CD4-positive, alpha-beta memory T cell (primary cell): ENCODE results near the gene HIGD2A. TPM values are rescaled to one million over a fixed set of nuclear protein-coding genes. Genes with fewer than 3 reads are reported as not detected.
A peak's percentile ranks its signal among the peaks of the same experiment; 100 is the strongest.
"Not testable (repeated sequence)": the region's sequence is repeated elsewhere in the genome, so short reads cannot be mapped to it uniquely, and the experiment has no call there.

Experiments used
- CTCF ChIA-PET: fragments of 350-600 bp; sonication (Branson Sonifier 250); formaldehyde crosslinking; loops from one replicate; lab custom pipeline; 2021; ENCODE audit warnings: inconsistent platforms; ENCODE audit not compliant: partially characterized antibody; lab: Charles Lee
- POLR2A ChIA-PET: fragments of 350-600 bp; sonication (Branson Sonifier 250); formaldehyde crosslinking; loops from one replicate; lab custom pipeline; 2021; ENCODE audit not compliant: partially characterized antibody; lab: Charles Lee
- DNase-seq, 5 donors: peaks; one replicate each; pipeline versions ENCODE4 v3.0.0 to v3.0.0-alpha.2; 2020 to 2022; ENCODE audit warnings: mixed read lengths in 1 of 5
- H3K27ac ChIP-seq: one replicate; pipeline ENCODE4 v1.7.0; 2013; ENCODE audit warnings: low read depth, low read length
- H3K27me3 ChIP-seq: 2 replicates; pipeline ENCODE4 v1.7.0; 2013; ENCODE audit warnings: mild to moderate bottlenecking, low read length, moderate library complexity; ENCODE audit not compliant: insufficient read depth
- H3K36me3 ChIP-seq: 2 replicates; pipeline ENCODE4 v1.7.0; 2013; ENCODE audit warnings: mild to moderate bottlenecking, low read length, moderate library complexity; ENCODE audit not compliant: insufficient read depth
- H3K4me1 ChIP-seq: 2 replicates; pipeline ENCODE4 v1.7.0; 2013; ENCODE audit warnings: mild to moderate bottlenecking, low read length, moderate library complexity; ENCODE audit not compliant: insufficient read depth
- H3K4me3 ChIP-seq, 2 donors: one replicate each; pipeline ENCODE4 v1.7.0; 2013; ENCODE audit warnings: low read length in 2 of 2, mild to moderate bottlenecking in 1 of 2
- H3K9me3 ChIP-seq, 2 donors: one replicate each; pipeline ENCODE4 v1.7.0; 2013; ENCODE audit warnings: low read length in 2 of 2, control low read depth in 1 of 2; ENCODE audit not compliant: control insufficient read depth in 1 of 2
- H3K27ac Mint-ChIP-seq, 7 donors: one replicate each; pipeline ENCODE4 v1.8.0; 2020 to 2021; ENCODE audit warnings: mixed read lengths in 7 of 7, mild to moderate bottlenecking in 6 of 7, inconsistent platforms in 3 of 7, moderate library complexity in 3 of 7
- H3K27me3 Mint-ChIP-seq, 2 donors: one replicate each; pipeline ENCODE4 v1.8.0; 2020 to 2021; ENCODE audit warnings: mixed read lengths in 2 of 2
- H3K36me3 Mint-ChIP-seq, 2 donors: one replicate each; pipeline ENCODE4 v1.8.0; 2020 to 2021; ENCODE audit warnings: mixed read lengths in 2 of 2, inconsistent platforms in 1 of 2, mild to moderate bottlenecking in 1 of 2
- H3K4me1 Mint-ChIP-seq, 4 donors: one replicate each; pipeline ENCODE4 v1.8.0; 2020 to 2021; ENCODE audit warnings: mixed read lengths in 4 of 4, mild to moderate bottlenecking in 1 of 4
- H3K4me3 Mint-ChIP-seq, 8 donors: one replicate each; pipeline ENCODE4 v1.8.0; 2020 to 2021; ENCODE audit warnings: mixed read lengths in 8 of 8, mild to moderate bottlenecking in 7 of 8, moderate library complexity in 6 of 8, inconsistent platforms in 3 of 8
- H3K9me3 Mint-ChIP-seq, 8 donors: one replicate each; pipeline ENCODE4 v1.8.0; 2020 to 2021; ENCODE audit warnings: mixed read lengths in 8 of 8, mild to moderate bottlenecking in 5 of 8, inconsistent platforms in 3 of 8, moderate library complexity in 1 of 8
- intact Hi-C: fragments of 100-400 bp; cut with micrococcal nuclease; formaldehyde crosslinking; loops from one replicate; pipeline ENCODE4 v1.15.1; 2023
- polyA plus RNA-seq, 2 donors: library from polyadenylated mRNA; unstranded; fragments of 300-500 nt; fragmentation: Illumina TruSeq; gene quantifications; one replicate each; pipeline ENCODE4 v1.2.3, GENCODE V29; 2021
- total RNA-seq, 2 experiments: library from RNA; stranded (reverse); gene quantifications; one replicate each; pipeline ENCODE4 v1.2.3, GENCODE V29; 2021

The HIGD2A gene
- total and polyA plus RNA-seq, 4 experiments from 2014 or later: 81.3 to 224 (median 137) TPM

DNA sequence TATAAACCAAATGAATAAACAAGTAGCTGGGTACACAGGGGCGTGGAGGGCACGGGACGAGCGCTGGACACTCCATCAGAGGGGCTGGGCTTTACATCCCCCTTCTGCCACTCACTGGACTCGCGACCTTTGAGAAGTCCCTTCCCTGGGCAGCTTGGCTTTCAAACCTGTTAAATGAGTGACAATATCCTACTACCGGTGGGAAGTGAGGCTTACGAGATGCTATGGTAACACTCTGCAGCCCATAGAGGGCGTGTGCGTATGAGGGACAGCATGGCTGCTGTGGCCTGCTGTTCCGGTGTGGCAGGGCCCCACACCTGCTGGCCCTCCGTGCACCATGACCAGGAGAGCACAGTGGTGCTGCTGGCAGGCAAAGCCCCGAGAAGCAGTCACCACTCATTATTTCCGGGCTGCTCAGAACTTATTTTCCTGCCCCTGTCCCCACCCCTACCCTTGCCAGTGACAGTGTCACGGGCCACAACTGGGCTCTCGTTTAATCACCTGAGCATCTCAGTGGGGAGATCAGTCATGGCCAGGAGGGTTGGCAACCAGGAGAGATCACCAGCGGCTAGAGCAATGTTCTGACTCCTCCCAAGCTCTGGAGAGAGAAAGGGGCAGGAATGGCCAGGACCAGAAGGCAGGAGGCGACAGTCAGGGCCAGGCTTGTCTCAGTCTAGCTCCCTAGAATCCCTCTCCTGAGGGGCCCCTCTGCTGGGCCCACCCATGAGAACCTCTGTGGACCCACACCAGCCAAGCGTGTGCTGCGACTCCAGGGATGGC is 17.3 kb downstream of the HIGD2A start:
- ChIA-PET CTCF (interaction anchor here (1.3 kb wide), 1 partner anchor 10 kb away, joined by 5 read pairs; the partner anchor contains the start of gene CLTB), POLR2A (interaction anchor here (1.0 kb wide), 1 partner anchor 18 kb away, joined by 3 read pairs; the partner anchor contains the start of genes HIGD2A and NOP16)
- no peak for DNase-seq
- H3K27ac Mint-ChIP-seq: peak overlapping the region in 2 of 7 donors; percentile 65 to 79
- H3K36me3 ChIP-seq: peaks cover 24% of the 10 kb centered on the region
- H3K27me3 ChIP-seq: no peaks in the 10 kb centered on the region
- no peak overlapping the region for H3K4me3 Mint-ChIP-seq
- H3K4me1 ChIP-seq: no peaks in the 10 kb centered on the region
- peaks cover 0 to 4% (median 2%) of the 10 kb centered on the region in 4 donors for H3K4me1 Mint-ChIP-seq
- no peak overlapping the region for H3K4me3 ChIP-seq
- no peaks in the 10 kb centered on the region for H3K9me3 ChIP-seq
- H3K9me3 Mint-ChIP-seq: no peaks in the 10 kb centered on the region
- peaks cover 18 to 44% of the 10 kb centered on the region in 2 donors for H3K36me3 Mint-ChIP-seq
- intact Hi-C loops: no loop called here
- no peaks in the 10 kb centered on the region for H3K27me3 Mint-ChIP-seq
- no peak overlapping the region for H3K27ac ChIP-seq

- Histone ChIP-seq H3K9me3 (no peaks in the 10 kb centered on the region), H3K27ac (no peak overlapping the region), H3K4me1 (no peaks in the 10 kb centered on the region), H3K4me3 (no peak overlapping the region), H3K27me3 (no peaks in the 10 kb centered on the region), H3K36me3 (peaks cover 24% of the 10 kb centered on the region)
- Mint-ChIP-seq H3K4me1 (peaks cover 0 to 11% (median 4%) of the 10 kb centered on the region in 4 donors), H3K4me3 (no peak overlapping the region), H3K9me3 (no peaks in the 10 kb centered on the region), H3K27me3 (no peaks in the 10 kb centered on the region), H3K27ac (peak overlapping the region in 1 of 7 donors; percentile 61), H3K36me3 (peaks cover 25 to 45% of the 10 kb centered on the region in 2 donors)
- DNase-seq: no peak
- ChIA-PET CTCF (interaction anchor here (1.5 kb wide), 1 partner anchor 10 kb away, joined by 7 read pairs; the partner anchor contains the start of gene CLTB), POLR2A (interaction anchor here (0.6 to 1.0 kb wide), 2 partner anchors 18 to 61 kb away, joined by 3 read pairs; partner anchors contain the start of genes HIGD2A and NOP16)
- intact Hi-C loops: no loop called here
Observed at GRCh38 chr5:176406436-176407052, 18.0 kb downstream of the HIGD2A start.

- Histone ChIP-seq H3K9me3 (no peaks in the 10 kb centered on the region), H3K4me1 (no peaks in the 10 kb centered on the region), H3K4me3 (no peak overlapping the region), H3K27me3 (no peaks in the 10 kb centered on the region), H3K36me3 (peaks cover 24% of the 10 kb centered on the region), H3K27ac (no peak overlapping the region)
- POLR2A ChIA-PET: interaction anchor here (0.6 kb wide), 1 partner anchor 59 kb away, joined by 3 read pairs; no protein-coding TSS in a partner anchor
- intact Hi-C loops: no loop called here
- peaks cover 7 to 20% (median 7%) of the 10 kb centered on the region in 4 donors for H3K4me1 Mint-ChIP-seq
- H3K4me3 Mint-ChIP-seq: no peak overlapping the region
- H3K9me3 Mint-ChIP-seq: no peaks in the 10 kb centered on the region
- no peak for DNase-seq
- H3K27me3 Mint-ChIP-seq: no peaks in the 10 kb centered on the region
- peak overlapping the region in 4 of 7 donors; percentile 21 to 46 (median 34) for H3K27ac Mint-ChIP-seq
- CTCF ChIA-PET: interaction anchor here (0.7 to 1.5 kb wide), 4 partner anchors 8 to 253 kb away, joined by 3 to 7 read pairs (median 3); partner anchors contain the start of gene CLTB
- H3K36me3 Mint-ChIP-seq: peaks cover 23 to 47% of the 10 kb centered on the region in 2 donors
Observed at GRCh38 chr5:176407456-176408251, 19.1 kb downstream of the HIGD2A start.

GRCh38 chr5:176408252-176408573 is 19.7 kb downstream of the HIGD2A start:
- H3K9me3 ChIP-seq, H3K9me3 Mint-ChIP-seq, intact Hi-C loops, H3K4me1 ChIP-seq, H3K27ac ChIP-seq, DNase-seq, H3K4me3 Mint-ChIP-seq, H3K4me3 ChIP-seq, POLR2A ChIA-PET, H3K27me3 Mint-ChIP-seq, H3K27me3 ChIP-seq: not testable (repeated sequence)
- CTCF ChIA-PET: interaction anchor here (0.7 to 1.5 kb wide), 4 partner anchors 8 to 252 kb away, joined by 3 to 7 read pairs (median 3); partner anchors contain the start of gene CLTB
- Mint-ChIP-seq H3K27ac (peak overlapping the region in 1 of 7 donors; percentile 21), H3K36me3 (peaks cover 22 to 47% of the 10 kb centered on the region in 2 donors), H3K4me1 (peaks cover 7 to 26% (median 12%) of the 10 kb centered on the region in 4 donors)
- H3K36me3 ChIP-seq: peaks cover 24% of the 10 kb centered on the region

- peaks cover 24% of the 10 kb centered on the region for H3K36me3 ChIP-seq
- no peaks in the 10 kb centered on the region for H3K27me3 Mint-ChIP-seq
- DNase-seq: no peak
- H3K4me1 ChIP-seq: peaks cover 8% of the 10 kb centered on the region
- no peak overlapping the region for H3K27ac Mint-ChIP-seq
- H3K4me1 Mint-ChIP-seq: peaks cover 8 to 30% (median 14%) of the 10 kb centered on the region in 4 donors
- peaks cover 0 to 2% (median 0%) of the 10 kb centered on the region in 8 donors for H3K9me3 Mint-ChIP-seq
- H3K4me3 Mint-ChIP-seq: no peak overlapping the region
- CTCF ChIA-PET: interaction anchor here (0.7 to 1.3 kb wide), 5 partner anchors 12 to 165 kb away, joined by 3 to 5 read pairs (median 3); partner anchors contain the start of gene FAF2
- no peak overlapping the region for H3K27ac ChIP-seq
- H3K36me3 Mint-ChIP-seq: peaks cover 22 to 47% of the 10 kb centered on the region in 2 donors
- intact Hi-C loops: no loop called here
- H3K4me3 ChIP-seq: no peak overlapping the region
- POLR2A ChIA-PET: no interaction called here
- H3K9me3 ChIP-seq: no peaks in the 10 kb centered on the region
- no peaks in the 10 kb centered on the region for H3K27me3 ChIP-seq
Observed at GRCh38 chr5:176408590-176408989, 20.0 kb downstream of the HIGD2A start.

DNA sequence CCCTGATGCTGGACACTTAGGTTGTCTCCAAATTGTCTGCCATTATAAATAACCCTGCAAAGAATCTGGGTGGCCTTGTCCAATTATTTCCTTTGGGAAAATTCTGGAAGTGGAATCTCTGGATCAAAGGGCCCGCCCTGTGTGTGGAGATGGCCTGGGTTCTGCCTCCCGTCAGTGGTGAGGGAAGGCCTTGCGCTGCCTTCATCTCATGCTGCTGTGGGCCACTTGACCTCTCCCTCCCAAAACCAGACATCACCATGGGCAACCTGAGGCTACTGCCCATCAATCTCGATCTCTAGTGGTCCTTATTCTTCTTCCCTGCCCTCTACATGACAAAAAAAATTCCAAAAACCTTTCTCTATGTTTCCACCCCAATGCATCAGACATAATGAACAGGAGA is 21.2 kb downstream of the HIGD2A start:
- Histone ChIP-seq H3K36me3 (peaks cover 24% of the 10 kb centered on the region), H3K27ac (no peak overlapping the region), H3K9me3 (no peaks in the 10 kb centered on the region), H3K27me3 (no peaks in the 10 kb centered on the region), H3K4me1 (peaks cover 20% of the 10 kb centered on the region), H3K4me3 (no peak overlapping the region)
- H3K4me1 Mint-ChIP-seq: peaks cover 18 to 41% (median 25%) of the 10 kb centered on the region in 4 donors
- H3K9me3 Mint-ChIP-seq: peaks cover 0 to 2% (median 0%) of the 10 kb centered on the region in 8 donors
- ChIA-PET POLR2A (no interaction called here), CTCF (interaction anchor here (1.1 to 1.3 kb wide), 2 partner anchors 10 to 38 kb away, joined by 3 to 4 read pairs; partner anchors contain the start of gene FAF2)
- intact Hi-C loops: no loop called here
- peak overlapping the region in 4 of 7 donors; percentile 15 to 70 (median 57) for H3K27ac Mint-ChIP-seq
- DNase-seq: no peak
- no peak overlapping the region for H3K4me3 Mint-ChIP-seq
- peaks cover 22 to 46% of the 10 kb centered on the region in 2 donors for H3K36me3 Mint-ChIP-seq
- no peaks in the 10 kb centered on the region for H3K27me3 Mint-ChIP-seq
